IPS-15b (cell line): ENCODE results near the gene CNOT6.
A peak's percentile ranks its signal among the peaks of the same experiment; 100 is the strongest.

ENCODE experiments used
- H3K27me3 ChIP-seq: one replicate; pipeline ENCODE4 v1.6.1; 2013; ENCODE audit warnings: low read length; ENCODE audit not compliant: control insufficient read depth, insufficient read depth
- H3K36me3 ChIP-seq: one replicate; pipeline ENCODE4 v1.6.1; 2013; ENCODE audit warnings: low read length; ENCODE audit not compliant: control insufficient read depth, insufficient read depth
- H3K4me1 ChIP-seq: one replicate; pipeline ENCODE4 v1.6.1; 2013; ENCODE audit warnings: mild to moderate bottlenecking, low read length; ENCODE audit not compliant: control insufficient read depth, insufficient read depth
- H3K4me3 ChIP-seq: one replicate; pipeline ENCODE4 v1.5.1; 2013; ENCODE audit warnings: low read depth, low read length
- H3K9ac ChIP-seq: one replicate; pipeline ENCODE4 v1.6.1; 2013; ENCODE audit warnings: low read depth, mild to moderate bottlenecking, low read length
- H3K9me3 ChIP-seq: one replicate; pipeline ENCODE4 v1.6.1; 2013; ENCODE audit warnings: mild to moderate bottlenecking, low read length; ENCODE audit not compliant: control insufficient read depth, insufficient read depth

Gene CNOT6

DNA sequence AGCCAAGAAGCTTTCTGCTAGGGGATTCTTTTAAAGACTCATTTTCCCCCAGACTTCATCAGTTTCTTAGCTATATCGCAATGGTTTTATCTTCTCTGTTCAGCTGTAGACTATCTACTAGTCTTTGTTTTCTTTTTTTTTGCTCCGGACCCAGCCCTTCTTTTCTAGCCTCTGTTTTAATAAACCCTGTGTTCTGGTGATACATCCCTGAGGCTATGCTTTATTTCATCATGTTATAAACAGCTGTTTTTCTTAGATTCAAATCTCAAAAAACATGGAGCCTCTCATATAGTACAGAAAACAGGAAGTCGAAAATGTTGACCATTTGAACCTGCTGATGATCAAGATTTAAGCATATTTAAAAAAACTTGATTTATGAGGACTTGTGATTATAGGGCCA, 59.4 kb downstream of the CNOT6 start:
- H3K4me3 ChIP-seq, result no peak overlapping the region
- no peaks in the 10 kb centered on the region for H3K4me1 ChIP-seq
- no peaks in the 10 kb centered on the region for H3K27me3 ChIP-seq
- no peaks in the 10 kb centered on the region for H3K9me3 ChIP-seq
- H3K36me3 ChIP-seq, result peaks cover 7% of the 10 kb centered on the region
- H3K9ac ChIP-seq, result no peak overlapping the region

DNA sequence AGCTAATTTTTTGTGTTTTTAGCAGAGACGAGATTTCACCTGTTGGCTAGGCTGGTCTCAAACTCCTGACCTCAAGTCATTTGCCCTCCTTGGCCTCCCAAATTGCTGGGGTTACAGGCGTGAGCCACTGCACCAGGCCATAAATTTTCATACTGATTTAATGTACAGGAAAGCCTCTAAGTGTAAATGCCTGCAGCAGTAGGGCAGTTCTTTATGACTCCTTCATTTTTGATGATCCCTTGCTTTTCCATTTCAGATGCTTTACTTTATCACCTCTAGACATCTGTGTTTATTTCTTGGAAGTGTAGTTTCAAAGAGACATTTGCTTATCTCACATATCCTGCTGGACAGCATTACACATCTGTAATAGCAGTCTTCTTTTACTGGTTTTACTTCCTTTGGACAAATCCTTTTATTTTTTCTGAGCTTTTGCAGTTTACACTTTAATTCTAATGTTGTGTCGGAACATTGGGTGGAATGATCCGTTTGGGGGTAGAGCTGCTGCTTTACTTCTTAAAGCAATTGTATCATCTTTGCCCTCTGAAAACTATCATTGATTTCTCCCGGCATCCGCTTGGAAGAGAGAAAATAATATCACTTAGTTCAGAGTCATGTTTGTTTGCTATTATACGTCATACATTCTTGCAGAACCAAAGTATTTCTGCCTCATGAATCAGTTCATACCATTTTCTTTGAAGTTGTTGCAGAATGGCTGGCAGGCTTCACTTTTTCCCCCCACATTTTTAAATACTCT, 61.2 kb downstream of the CNOT6 start:
- Histone ChIP-seq H3K27me3 (no peaks in the 10 kb centered on the region), H3K4me1 (no peaks in the 10 kb centered on the region), H3K36me3 (peaks cover 3% of the 10 kb centered on the region), H3K9ac (no peak overlapping the region), H3K4me3 (no peak overlapping the region), H3K9me3 (no peaks in the 10 kb centered on the region)

DNA sequence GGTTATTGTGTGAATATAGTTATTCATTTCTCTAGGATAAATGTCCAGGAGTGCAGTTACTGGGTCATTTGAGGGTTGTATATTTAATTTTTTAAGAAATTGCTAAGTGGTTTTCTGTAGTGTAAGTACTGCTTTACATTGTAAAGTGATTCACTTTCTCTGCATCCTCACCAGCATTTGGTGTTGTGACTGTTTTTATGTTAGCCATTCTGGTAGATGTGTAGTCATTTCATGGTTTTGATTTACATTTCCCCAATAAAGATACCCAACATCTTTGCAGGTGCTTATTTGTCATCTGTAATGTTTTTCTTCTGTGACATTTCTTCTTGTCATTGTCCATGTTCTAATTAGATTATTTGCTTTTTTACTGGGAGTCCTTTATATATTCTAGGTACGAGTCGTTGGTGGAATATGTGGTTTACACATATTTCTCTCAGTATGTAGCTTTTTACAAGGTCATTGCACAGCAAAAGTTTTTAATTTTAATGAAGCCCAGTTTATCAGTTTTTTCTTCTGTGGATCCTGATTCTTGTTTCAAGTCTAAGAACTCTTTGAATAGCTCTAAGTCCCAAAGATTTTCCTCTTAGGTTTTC, 63.1 kb downstream of the CNOT6 start:
- Histone ChIP-seq H3K4me1 (no peaks in the 10 kb centered on the region), H3K27me3 (no peaks in the 10 kb centered on the region), H3K36me3 (peaks cover 3% of the 10 kb centered on the region), H3K4me3 (no peak overlapping the region), H3K9ac (no peak overlapping the region), H3K9me3 (no peaks in the 10 kb centered on the region)

DNA sequence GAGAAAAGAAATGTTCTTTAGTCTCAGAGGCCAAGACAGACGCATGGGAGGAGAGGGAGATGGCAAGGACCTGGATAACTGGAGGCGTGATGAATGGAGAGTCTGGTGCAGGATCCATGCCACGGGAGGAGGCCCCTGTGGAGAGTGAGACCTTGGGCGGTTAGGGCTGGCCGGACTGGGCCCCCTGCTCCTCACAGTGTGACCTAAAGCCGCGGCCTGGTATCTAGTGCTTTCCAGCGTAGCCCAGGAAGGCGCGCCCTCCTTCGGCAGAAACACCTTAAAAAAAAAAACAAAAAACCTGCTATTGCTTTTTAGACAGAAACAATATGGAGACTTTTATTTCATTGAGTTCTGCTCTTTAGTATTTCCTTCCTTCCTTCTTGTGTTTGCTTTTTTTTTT, 64.1 kb downstream of the CNOT6 start:
- Histone ChIP-seq H3K4me3 (no peak overlapping the region), H3K27me3 (no peaks in the 10 kb centered on the region), H3K9me3 (no peaks in the 10 kb centered on the region), H3K36me3 (peaks cover 3% of the 10 kb centered on the region), H3K9ac (no peak overlapping the region), H3K4me1 (no peaks in the 10 kb centered on the region)

DNA sequence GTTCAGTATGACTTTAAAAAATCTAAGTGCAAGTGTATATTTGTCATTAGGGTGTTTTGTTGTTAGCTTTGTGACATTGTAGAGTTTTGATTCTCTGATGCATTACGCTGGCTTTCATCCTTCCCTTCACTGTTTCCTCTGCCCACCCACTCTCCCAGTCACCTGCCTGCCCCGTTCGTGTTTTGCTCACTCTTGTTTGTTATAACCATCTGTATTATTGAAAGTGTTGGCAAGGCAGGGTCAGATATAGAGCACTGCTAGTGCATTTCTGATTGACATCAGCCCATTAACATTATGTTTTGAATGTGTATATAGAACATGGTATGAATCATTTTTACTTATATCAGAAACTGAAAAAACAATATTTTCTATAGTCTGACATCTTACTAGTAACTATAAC, 69.8 kb downstream of the CNOT6 start:
- Histone ChIP-seq H3K9ac (no peak overlapping the region), H3K4me3 (no peak overlapping the region), H3K4me1 (no peaks in the 10 kb centered on the region), H3K36me3 (peaks cover 9% of the 10 kb centered on the region), H3K27me3 (no peaks in the 10 kb centered on the region), H3K9me3 (no peaks in the 10 kb centered on the region)

DNA sequence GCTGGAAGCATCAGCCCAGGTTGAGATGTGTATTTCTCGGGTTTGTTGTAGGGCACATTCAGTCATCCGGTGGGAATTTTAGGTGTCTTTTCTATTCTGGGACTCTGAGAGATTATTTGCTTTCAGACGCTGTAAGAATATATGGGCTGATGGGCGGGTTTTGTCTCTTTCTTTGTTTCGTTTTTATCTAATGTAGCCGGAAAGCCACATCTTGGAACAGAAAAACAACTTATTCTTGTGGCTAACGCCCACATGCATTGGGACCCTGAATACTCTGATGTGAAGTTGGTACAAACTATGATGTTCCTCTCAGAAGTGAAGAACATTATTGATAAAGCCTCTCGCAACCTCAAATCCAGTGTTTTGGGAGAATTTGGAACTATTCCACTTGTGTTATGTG, 74.7 kb downstream of the CNOT6 start:
- Histone ChIP-seq H3K36me3 (peaks cover 14% of the 10 kb centered on the region), H3K4me3 (no peak overlapping the region), H3K9me3 (no peaks in the 10 kb centered on the region), H3K4me1 (no peaks in the 10 kb centered on the region), H3K9ac (no peak overlapping the region), H3K27me3 (no peaks in the 10 kb centered on the region)

DNA sequence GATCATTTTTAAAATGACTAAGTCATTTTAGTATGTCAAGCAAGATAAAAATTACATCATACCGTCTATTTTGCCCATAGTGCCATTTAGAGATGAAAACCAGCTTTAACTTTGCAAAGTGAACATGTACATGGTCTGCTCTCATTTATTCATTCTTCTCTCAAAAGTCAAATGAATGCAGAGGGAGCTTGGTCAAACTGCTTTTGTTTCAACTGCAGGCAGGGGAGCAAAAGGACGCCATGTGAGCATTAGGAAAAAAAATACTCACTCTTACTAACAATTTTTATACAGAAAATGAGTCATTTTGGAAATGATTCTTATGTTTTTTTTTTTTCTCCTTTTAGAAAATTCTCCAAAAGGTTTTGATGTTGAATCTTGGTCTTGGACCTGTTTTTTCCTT, 81.4 kb downstream of the CNOT6 start:
- no peak overlapping the region for H3K4me3 ChIP-seq
- H3K27me3 ChIP-seq, result no peaks in the 10 kb centered on the region
- H3K9me3 ChIP-seq, result no peaks in the 10 kb centered on the region
- H3K36me3 ChIP-seq, result no peaks in the 10 kb centered on the region
- H3K9ac ChIP-seq, result no peak overlapping the region
- no peaks in the 10 kb centered on the region for H3K4me1 ChIP-seq

DNA sequence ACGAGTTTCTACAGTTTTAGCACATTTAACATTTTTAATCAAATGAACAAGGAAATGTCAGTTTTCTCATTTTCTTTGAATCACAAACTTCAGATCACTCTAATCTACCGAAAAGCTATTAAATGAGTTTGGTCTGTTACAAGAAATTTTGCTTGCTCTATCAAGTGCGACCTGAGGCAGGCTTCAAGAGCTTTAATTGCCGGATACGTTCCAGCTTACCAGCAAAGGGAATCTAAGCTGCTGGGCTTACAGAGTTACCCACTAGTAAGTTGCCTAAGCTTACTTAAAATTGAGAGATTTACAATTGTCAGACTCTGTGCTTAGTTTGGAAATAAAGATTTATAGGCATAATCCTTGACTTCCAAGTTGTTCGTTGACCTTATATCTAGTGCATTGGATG, 86.5 kb downstream of the CNOT6 start:
- no peaks in the 10 kb centered on the region for H3K9me3 ChIP-seq
- no peaks in the 10 kb centered on the region for H3K36me3 ChIP-seq
- H3K4me1 ChIP-seq, result no peaks in the 10 kb centered on the region
- H3K27me3 ChIP-seq, result no peaks in the 10 kb centered on the region
- H3K4me3 ChIP-seq, result no peak overlapping the region
- H3K9ac ChIP-seq, result no peak overlapping the region

DNA sequence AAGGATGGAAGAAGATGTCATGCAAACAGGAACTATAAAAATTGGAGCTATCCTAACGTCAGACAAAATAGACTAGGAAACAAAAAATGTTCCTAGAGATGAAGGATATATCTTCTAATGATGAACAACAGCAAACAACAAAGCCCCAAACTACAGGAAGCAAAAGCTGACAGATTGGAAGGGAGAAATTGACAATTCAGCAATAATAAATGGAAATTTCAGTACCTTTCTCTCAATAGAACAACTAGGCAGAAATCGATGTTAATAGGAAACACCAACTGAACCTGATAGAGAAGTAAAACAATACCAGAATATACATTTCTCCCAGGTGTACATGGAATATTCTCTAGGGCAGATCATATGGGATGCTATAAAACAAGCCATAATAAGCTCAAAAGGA, 89.6 kb downstream of the CNOT6 start:
- Histone ChIP-seq H3K36me3 (no peaks in the 10 kb centered on the region), H3K9ac (no peak overlapping the region), H3K4me3 (no peak overlapping the region), H3K9me3 (no peaks in the 10 kb centered on the region), H3K27me3 (peaks cover 9% of the 10 kb centered on the region), H3K4me1 (no peaks in the 10 kb centered on the region)

DNA sequence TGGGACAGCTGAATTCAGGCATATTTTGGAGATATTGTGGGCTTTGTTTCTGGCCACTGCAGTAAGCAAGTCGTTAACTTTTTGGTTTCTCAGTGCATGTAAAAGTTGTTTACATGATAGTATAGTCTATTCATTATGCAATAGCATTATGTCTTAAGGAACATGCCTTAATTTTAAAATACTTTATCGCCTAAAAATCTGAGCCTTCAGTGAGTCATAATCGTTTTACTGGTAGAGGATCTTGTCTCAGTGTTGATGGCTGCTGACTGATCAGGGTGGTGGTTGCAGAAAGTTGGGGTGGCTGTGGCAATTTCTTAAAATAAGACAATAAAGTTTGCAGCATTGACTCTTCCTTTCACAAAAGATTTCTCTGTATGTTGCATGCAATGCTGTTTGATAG, 92.0 kb downstream of the CNOT6 start:
- Histone ChIP-seq H3K36me3 (no peaks in the 10 kb centered on the region), H3K4me3 (no peak overlapping the region), H3K4me1 (no peaks in the 10 kb centered on the region), H3K9ac (no peak overlapping the region), H3K9me3 (no peaks in the 10 kb centered on the region), H3K27me3 (peaks cover 32% of the 10 kb centered on the region)

DNA sequence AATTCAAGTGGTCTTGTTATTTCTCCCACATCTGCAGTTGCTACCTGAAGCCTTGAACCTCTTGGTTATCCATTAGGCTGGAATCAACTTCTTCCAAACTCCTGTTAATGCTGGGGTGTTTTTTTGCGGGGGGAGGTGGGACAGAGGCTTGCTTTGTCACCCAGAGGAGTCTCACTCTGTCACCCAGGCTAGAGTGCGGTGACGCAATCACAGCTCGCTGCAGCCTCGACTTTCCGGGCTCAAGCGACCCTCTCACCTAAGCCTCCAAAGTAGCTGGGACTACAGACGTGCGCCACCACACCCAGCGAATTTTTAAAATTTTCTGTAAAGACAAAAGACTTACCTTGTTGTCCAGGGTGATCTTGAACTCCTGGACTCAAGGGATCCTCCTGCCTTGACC, 92.7 kb downstream of the CNOT6 start:
- H3K4me1 ChIP-seq, result no peaks in the 10 kb centered on the region
- H3K9me3 ChIP-seq, result no peaks in the 10 kb centered on the region
- H3K27me3 ChIP-seq, result peaks cover 34% of the 10 kb centered on the region
- H3K36me3 ChIP-seq, result no peaks in the 10 kb centered on the region
- H3K4me3 ChIP-seq, result no peak overlapping the region
- H3K9ac ChIP-seq, result no peak overlapping the region

DNA sequence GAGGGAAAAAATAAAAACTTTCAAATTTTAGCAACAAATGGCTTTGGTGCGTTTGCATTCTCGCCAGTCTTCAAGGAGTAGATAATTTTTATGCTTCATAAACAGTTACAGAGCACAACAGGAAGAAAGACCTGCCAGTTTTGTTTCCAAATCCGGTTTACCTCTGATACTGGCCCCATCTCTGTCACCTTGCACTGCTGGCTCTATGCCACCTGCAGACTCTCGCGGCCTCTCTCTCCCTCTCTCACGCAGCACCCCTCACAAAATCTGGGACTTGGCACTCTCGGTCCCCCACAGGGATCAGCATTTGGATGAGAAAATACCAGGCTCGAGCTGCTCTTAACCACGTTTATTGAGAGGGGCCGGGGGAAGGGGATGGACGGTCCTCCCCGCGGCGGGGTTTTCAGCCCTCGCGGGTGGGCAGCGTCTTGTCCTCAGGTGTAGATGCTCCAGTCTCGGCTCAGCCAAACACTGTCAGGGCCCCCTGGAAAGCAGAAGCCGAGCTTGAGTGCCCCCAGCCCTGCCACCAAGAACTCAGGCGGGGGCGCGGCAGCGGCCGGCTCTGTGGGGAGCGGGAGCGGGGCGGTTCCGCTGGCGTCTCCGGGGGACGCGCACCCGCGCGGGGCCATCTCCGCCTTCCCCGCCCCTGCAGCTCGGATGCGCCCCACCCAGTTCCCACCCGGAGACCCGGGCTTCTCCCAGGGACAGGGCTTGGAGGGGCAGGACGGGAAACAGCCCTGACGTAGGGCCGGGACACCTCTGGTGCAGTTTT, 95.8 kb downstream of the CNOT6 start:
- H3K4me3 ChIP-seq, result peak overlapping the region; percentile 50
- peaks cover 43% of the 10 kb centered on the region for H3K27me3 ChIP-seq
- no peaks in the 10 kb centered on the region for H3K4me1 ChIP-seq
- H3K36me3 ChIP-seq, result no peaks in the 10 kb centered on the region
- H3K9ac ChIP-seq, result peak overlapping the region; percentile 12
- H3K9me3 ChIP-seq, result no peaks in the 10 kb centered on the region
